Measurements from ENCODE around the gene GSE1.

- TF ChIP-seq CTCF (IDR thresholded peaks at IDR 0.05), result no peak
- no peak for TF ChIP-seq POLR2A (IDR thresholded peaks at IDR 0.05)
- no peak for TF ChIP-seq POLR2AphosphoS5 (IDR thresholded peaks at IDR 0.05)
Observed at GRCh38 chr16:85595812-85596502, 17.2 kb upstream of the GSE1 start.
